Measurements from ENCODE around the gene SOX30.

The SOX30 gene

GRCh38 chr5:157593052-157593757 lies 59.0 kb downstream of the SOX30 start:
- Histone ChIP-seq H3K4me1 (ENCODE audit: control insufficient read depth, insufficient read depth, low read length, poor library complexity, severe bottlenecking) (no peaks in the 10 kb centered on the region), H3K4me3 (ENCODE audit: extremely low read depth, insufficient read depth, low read length, poor library complexity, severe bottlenecking) (no peak overlapping the region), H3K27ac (ENCODE audit: low read depth, low read length, severe bottlenecking) (no peak overlapping the region), H3K36me3 (ENCODE audit: control insufficient read depth, insufficient read depth, low read length) (no peaks in the 10 kb centered on the region), H3K9me3 (ENCODE audit: control insufficient read depth, low read length) (peaks cover under 1% of the 10 kb centered on the region)
- 90 to 94% methylated on average over 4 to 5 of the region's 6 CpGs for WGBS, 2 experiments (ENCODE audit: insufficient coverage in 2 of 2)

GRCh38 chr5:157592594-157592993 lies 59.6 kb downstream of the SOX30 start:
- no CpG with 5 or more reads among the region's 3 CpGs for WGBS, 2 experiments (ENCODE audit: insufficient coverage in 2 of 2)
- no peak overlapping the region for H3K27ac ChIP-seq (ENCODE audit: low read depth, low read length, severe bottlenecking)
- no peaks in the 10 kb centered on the region for H3K9me3 ChIP-seq (ENCODE audit: control insufficient read depth, low read length)
- H3K4me1 ChIP-seq (ENCODE audit: control insufficient read depth, insufficient read depth, low read length, poor library complexity, severe bottlenecking): no peaks in the 10 kb centered on the region
- H3K36me3 ChIP-seq (ENCODE audit: control insufficient read depth, insufficient read depth, low read length): no peaks in the 10 kb centered on the region
- H3K4me3 ChIP-seq (ENCODE audit: extremely low read depth, insufficient read depth, low read length, poor library complexity, severe bottlenecking): no peak overlapping the region

- Histone ChIP-seq H3K4me1 (ENCODE audit: control insufficient read depth, insufficient read depth, low read length, poor library complexity, severe bottlenecking) (no peaks in the 10 kb centered on the region), H3K4me3 (ENCODE audit: extremely low read depth, insufficient read depth, low read length, poor library complexity, severe bottlenecking) (no peak overlapping the region), H3K27ac (ENCODE audit: low read depth, low read length, severe bottlenecking) (no peak overlapping the region), H3K9me3 (ENCODE audit: control insufficient read depth, low read length) (no peaks in the 10 kb centered on the region), H3K36me3 (ENCODE audit: control insufficient read depth, insufficient read depth, low read length) (no peaks in the 10 kb centered on the region)
These were observed 61.8 kb downstream of the SOX30 start for GRCh38 chr5:157590478-157590877.

GRCh38 chr5:157584628-157585027 lies 67.6 kb downstream of the SOX30 start:
- no peaks in the 10 kb centered on the region for H3K9me3 ChIP-seq (ENCODE audit: control insufficient read depth, low read length)
- no peak overlapping the region for H3K4me3 ChIP-seq (ENCODE audit: extremely low read depth, insufficient read depth, low read length, poor library complexity, severe bottlenecking)
- H3K36me3 ChIP-seq (ENCODE audit: control insufficient read depth, insufficient read depth, low read length): no peaks in the 10 kb centered on the region
- no peaks in the 10 kb centered on the region for H3K4me1 ChIP-seq (ENCODE audit: control insufficient read depth, insufficient read depth, low read length, poor library complexity, severe bottlenecking)
- no peak overlapping the region for H3K27ac ChIP-seq (ENCODE audit: low read depth, low read length, severe bottlenecking)
- WGBS, 2 experiments (ENCODE audit: insufficient coverage in 2 of 2): no CpG with 5 or more reads among the region's 1 CpG

GRCh38 chr5:157582731-157583620 lies 69.3 kb downstream of the SOX30 start:
- WGBS, 2 experiments (ENCODE audit: insufficient coverage in 2 of 2): 93 to 100% methylated on average over 6 to 8 of the region's 10 CpGs
- Histone ChIP-seq H3K9me3 (ENCODE audit: control insufficient read depth, low read length) (no peaks in the 10 kb centered on the region), H3K4me3 (ENCODE audit: extremely low read depth, insufficient read depth, low read length, poor library complexity, severe bottlenecking) (no peak overlapping the region), H3K27ac (ENCODE audit: low read depth, low read length, severe bottlenecking) (no peak overlapping the region), H3K36me3 (ENCODE audit: control insufficient read depth, insufficient read depth, low read length) (no peaks in the 10 kb centered on the region), H3K4me1 (ENCODE audit: control insufficient read depth, insufficient read depth, low read length, poor library complexity, severe bottlenecking) (no peaks in the 10 kb centered on the region)

- no peak overlapping the region for H3K27ac ChIP-seq (ENCODE audit: low read depth, low read length, severe bottlenecking)
- WGBS, 2 experiments (ENCODE audit: insufficient coverage in 2 of 2): 90% methylated on average over 2 of the region's 5 CpGs; no CpG with 5 or more reads in 1 of the 2 experiments
- H3K4me3 ChIP-seq (ENCODE audit: extremely low read depth, insufficient read depth, low read length, poor library complexity, severe bottlenecking): no peak overlapping the region
- peaks cover 10% of the 10 kb centered on the region for H3K4me1 ChIP-seq (ENCODE audit: control insufficient read depth, insufficient read depth, low read length, poor library complexity, severe bottlenecking)
- no peaks in the 10 kb centered on the region for H3K36me3 ChIP-seq (ENCODE audit: control insufficient read depth, insufficient read depth, low read length)
- H3K9me3 ChIP-seq (ENCODE audit: control insufficient read depth, low read length): no peaks in the 10 kb centered on the region
These were observed 70.3 kb downstream of the SOX30 start for GRCh38 chr5:157581901-157582300.

- Histone ChIP-seq H3K4me3 (ENCODE audit: extremely low read depth, insufficient read depth, low read length, poor library complexity, severe bottlenecking) (no peak overlapping the region), H3K27ac (ENCODE audit: low read depth, low read length, severe bottlenecking) (no peak overlapping the region), H3K36me3 (ENCODE audit: control insufficient read depth, insufficient read depth, low read length) (peaks cover 4% of the 10 kb centered on the region), H3K9me3 (ENCODE audit: control insufficient read depth, low read length) (no peaks in the 10 kb centered on the region), H3K4me1 (ENCODE audit: control insufficient read depth, insufficient read depth, low read length, poor library complexity, severe bottlenecking) (peaks cover 14% of the 10 kb centered on the region)
- 69 to 100% methylated on average over 2 to 4 of the region's 6 CpGs for WGBS, 2 experiments (ENCODE audit: insufficient coverage in 2 of 2)
These were observed 74.0 kb downstream of the SOX30 start for GRCh38 chr5:157578079-157578780.

- Histone ChIP-seq H3K4me3 (ENCODE audit: extremely low read depth, insufficient read depth, low read length, poor library complexity, severe bottlenecking) (no peak overlapping the region), H3K9me3 (ENCODE audit: control insufficient read depth, low read length) (no peaks in the 10 kb centered on the region), H3K27ac (ENCODE audit: low read depth, low read length, severe bottlenecking) (peak overlapping the region; percentile 90), H3K36me3 (ENCODE audit: control insufficient read depth, insufficient read depth, low read length) (peaks cover 7% of the 10 kb centered on the region), H3K4me1 (ENCODE audit: control insufficient read depth, insufficient read depth, low read length, poor library complexity, severe bottlenecking) (peaks cover 14% of the 10 kb centered on the region)
- 100% methylated on average over 1 to 2 of the region's 4 CpGs for WGBS, 2 experiments (ENCODE audit: insufficient coverage in 2 of 2)
These were observed 75.6 kb downstream of the SOX30 start for GRCh38 chr5:157576678-157577077.
